Breast epithelium (tissue), 3 donors: ENCODE data around the gene LHFPL2.

Experiments
- CTCF ChIP-seq, 3 donors: fragments of 450-650 bp; IDR thresholded peaks; one replicate each; pipeline ENCODE4 v1.5.1; 2016 to 2017; ENCODE audit warnings: antibody characterized with exemption in 3 of 3, mild to moderate bottlenecking in 3 of 3, moderate library complexity in 3 of 3
- POLR2A ChIP-seq: fragments of 450-650 bp; IDR thresholded peaks from one replicate; pipeline ENCODE4 v1.6.1; 2016; ENCODE audit warnings: antibody characterized with exemption, mild to moderate bottlenecking, moderate library complexity

GRCh38 chr5:78691084-78691960 is 42.8 kb upstream of the LHFPL2 start:
- TF ChIP-seq CTCF (IDR thresholded peaks at IDR 0.05) = no peak
- TF ChIP-seq POLR2A = no peak
